Hepatic stellate cell (primary cell): ENCODE results near the gene MRPL18.
"Not testable (repeated sequence)": the region's sequence is repeated elsewhere in the genome, so short reads cannot be mapped to it uniquely, and the experiment has no call there.

ENCODE experiments used
- DNase-seq: peaks from one replicate; pipeline ENCODE4 v3.0.0; 2011; ENCODE audit warnings: low spot score

The MRPL18 gene

DNA sequence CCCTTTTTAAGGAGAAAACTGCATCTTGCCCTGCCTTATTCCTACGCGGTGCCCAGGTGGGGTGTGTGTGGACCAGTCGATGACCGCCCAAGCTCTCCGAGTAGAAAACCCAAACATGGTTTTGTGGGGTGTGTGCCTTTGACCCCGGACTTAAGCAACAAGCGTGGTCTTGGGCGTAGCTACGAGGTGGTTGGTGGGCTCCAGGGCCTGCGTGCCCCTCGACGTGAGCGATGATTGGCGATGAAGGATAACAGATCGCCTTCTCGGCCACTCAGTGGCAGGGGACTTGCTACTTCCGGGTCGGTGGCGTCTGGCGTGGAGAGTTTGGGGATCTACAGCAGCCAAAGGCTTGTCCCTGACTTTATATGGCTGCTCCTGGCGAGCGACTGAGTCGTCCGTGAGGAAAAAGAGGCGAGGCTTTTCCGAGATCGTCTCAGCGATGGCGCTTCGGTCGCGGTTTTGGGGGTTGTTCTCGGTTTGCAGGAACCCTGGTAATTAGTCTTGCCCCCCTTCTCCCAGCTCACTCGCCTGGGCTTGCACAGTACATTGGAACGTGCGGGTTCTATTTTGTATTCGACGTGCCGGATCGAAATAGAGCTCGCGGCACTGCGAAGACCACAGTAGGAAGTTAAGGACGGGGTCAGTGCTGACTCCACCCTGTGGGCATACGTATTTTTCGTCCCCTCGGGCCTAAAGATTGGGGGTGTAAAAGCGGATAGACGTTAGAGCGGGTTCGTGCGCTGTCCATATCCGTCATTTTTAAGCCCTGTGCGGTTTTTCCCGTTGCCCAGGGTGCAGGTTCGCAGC is at the start of gene MRPL18:
Gene MRPL18, plus strand, starts transcription at position 319 of the 807 bp plus-strand sequence. Its CDS starts 121 bp downstream, at position 440.
- DNase-seq = peak; percentile 97

DNA sequence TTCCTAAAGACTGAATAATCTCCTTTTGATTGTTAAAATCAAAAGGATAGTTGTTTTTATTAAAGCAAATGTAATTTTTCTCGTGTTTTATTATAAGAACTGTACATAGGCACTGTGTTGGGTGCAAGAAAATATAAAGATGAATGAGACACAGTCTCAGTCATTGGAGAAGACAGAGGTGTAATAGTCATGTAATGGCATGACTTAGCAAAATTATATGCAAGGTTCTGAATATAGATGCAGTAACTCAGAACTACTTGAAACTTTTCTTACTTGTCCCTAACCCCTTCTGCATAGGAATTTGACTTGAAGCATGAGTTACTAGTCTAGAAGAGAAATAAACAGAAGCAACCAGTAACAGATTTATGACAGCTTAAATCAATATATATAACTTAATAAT is 48.1 kb upstream of the MRPL18 start:
- no peak for DNase-seq

DNA sequence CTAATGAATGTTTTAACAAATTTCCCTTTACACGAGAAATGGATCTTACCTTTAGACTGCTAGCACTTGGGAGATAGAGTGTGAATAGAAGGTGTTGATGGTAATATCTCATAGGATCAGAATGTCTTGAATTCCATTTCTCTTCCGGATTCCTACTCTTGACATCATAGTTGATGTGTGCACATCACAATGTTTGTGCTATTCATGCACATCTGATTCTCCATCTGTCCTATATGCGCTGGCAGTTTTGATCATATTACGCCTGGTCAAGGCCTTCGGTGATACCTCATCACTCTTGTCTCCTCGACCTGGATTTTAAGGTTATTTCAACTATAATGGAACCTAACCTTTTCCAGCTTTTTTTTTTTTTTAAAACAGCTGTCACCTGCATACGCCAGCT is 45.2 kb upstream of the MRPL18 start:
- no peak for DNase-seq

- no peak for DNase-seq
Measured at GRCh38 chr6:159746759-159747158, 43.5 kb upstream of the MRPL18 start.

DNA sequence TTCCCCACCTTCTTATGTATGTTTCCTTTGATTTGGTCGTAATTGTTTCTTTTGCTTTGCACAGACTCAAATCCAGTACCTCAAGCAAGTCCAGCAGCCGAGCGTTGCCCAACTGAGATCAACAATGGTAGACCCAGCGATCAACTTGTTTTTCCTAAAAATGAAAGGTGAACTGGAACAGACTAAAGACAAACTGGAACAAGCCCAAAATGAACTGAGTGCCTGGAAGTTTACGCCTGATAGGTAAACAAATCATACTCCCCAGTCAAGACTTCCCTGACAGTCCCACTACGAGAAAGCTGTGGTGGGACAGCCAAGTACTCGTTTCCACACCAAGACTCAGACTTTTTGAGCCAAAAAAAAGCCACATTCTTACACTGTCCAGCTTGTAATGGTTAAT is 42.1 kb upstream of the MRPL18 start:
- DNase-seq = not testable (repeated sequence)

- no peak for DNase-seq
Measured at GRCh38 chr6:159751448-159751847, 38.8 kb upstream of the MRPL18 start.

DNA sequence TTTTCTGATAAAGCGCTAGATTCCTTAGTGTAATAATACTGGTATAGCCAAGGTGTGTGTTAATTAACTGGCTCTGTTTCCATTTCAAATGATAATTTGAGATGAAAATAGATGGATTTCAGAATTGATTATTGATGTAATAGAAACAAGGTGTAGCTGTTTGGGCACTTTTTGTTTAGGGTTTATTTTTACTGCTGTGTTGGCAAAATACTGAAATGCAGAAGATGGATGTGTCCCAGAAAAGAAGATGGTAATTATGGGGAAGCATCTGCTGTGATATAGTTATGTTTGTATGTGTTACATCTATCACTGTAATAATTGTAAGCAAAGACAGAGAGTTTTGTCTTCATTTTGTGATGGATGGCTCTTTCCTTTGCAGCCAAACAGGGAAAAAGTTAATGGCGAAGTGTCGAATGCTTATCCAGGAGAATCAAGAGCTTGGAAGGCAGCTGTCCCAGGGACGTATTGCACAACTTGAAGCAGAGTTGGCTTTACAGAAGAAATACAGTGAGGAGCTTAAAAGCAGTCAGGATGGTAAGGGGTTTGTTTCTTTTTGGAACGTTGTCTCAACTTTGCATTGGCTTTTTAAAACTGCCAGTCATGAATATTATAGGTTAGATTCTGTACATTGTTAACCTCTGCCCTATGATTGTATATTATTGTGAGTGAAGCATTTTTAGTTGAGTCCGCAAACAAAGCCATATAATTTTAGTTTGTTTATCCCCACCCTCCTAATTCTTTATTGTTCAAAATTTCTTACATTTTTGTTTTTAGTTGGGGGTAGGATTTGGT is 37.0 kb upstream of the MRPL18 start:
- no peak for DNase-seq

- DNase-seq = no peak
Measured at GRCh38 chr6:159754401-159754800, 35.9 kb upstream of the MRPL18 start.

GRCh38 chr6:159754959-159755914 is 35.0 kb upstream of the MRPL18 start:
- no peak for DNase-seq

GRCh38 chr6:159756508-159756907 is 33.8 kb upstream of the MRPL18 start:
- DNase-seq = no peak

DNA sequence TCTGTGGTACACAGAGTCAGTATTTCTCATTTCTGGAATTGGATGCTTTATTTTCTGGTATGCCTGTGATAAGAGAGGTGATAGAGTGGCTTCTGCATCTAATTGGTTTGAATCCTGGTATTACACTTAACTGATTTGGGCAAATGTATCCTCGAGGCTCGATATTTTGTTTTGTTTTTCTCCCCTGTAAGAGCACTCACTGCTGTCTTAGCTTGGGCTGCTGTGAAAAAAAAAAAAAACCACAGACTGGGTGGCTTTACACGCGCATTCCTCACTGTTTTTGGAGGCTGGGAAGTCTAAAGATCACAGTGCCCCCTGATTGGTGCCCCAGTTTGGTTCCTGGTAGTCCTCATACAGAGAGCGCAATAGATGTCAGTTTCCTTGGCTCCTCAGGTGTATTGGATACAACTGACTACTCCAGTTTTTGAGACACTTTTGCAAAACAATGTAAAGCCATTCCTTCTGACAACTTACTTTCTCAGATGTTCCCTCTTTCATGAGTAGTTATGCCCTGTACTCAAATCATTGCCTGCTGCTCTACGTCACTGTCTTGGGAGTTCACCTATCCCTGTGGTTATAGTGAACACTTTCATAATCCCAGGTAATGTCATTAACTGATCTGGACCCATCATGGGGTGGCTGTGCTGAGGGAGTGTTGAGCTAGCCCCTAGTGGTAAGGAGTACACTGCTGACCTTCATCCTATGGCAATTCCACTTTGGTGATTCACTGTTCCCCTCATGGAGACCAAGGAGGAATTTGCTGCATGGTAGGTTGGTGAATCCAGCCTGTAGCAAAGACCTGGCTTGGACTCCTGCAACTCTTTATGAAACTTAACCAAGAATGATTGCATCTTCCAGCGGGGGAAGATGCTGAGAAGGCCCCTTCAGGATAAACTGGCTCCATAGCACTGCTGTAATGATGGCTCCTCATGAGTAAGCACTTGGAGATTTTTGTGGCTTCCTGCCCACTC is 32.0 kb upstream of the MRPL18 start:
- peak; percentile 57 for DNase-seq

GRCh38 chr6:159759645-159760044 is 30.6 kb upstream of the MRPL18 start:
- no peak for DNase-seq

DNA sequence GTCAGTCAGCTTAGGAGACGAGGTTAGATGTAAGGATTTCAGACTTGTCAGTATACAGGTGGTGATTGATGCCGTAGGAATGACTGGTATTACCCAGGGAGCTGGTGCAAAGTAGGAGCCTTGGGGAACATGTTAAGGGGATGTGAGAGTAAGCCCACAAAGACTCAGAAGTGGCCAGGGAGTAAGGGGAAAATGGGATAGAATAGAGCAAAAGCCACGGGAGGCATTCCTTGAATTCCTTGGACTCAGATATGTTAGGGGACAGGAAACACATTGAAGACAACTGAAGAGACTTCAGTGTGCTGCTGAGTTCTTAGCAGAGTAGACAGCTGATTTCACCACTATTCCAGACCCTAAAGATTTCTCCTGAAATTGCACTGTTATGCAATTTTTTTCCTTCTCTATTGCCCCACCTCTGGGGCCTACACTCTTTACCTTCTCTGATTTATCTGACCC is 29.6 kb upstream of the MRPL18 start:
- DNase-seq = peak; percentile 53

DNA sequence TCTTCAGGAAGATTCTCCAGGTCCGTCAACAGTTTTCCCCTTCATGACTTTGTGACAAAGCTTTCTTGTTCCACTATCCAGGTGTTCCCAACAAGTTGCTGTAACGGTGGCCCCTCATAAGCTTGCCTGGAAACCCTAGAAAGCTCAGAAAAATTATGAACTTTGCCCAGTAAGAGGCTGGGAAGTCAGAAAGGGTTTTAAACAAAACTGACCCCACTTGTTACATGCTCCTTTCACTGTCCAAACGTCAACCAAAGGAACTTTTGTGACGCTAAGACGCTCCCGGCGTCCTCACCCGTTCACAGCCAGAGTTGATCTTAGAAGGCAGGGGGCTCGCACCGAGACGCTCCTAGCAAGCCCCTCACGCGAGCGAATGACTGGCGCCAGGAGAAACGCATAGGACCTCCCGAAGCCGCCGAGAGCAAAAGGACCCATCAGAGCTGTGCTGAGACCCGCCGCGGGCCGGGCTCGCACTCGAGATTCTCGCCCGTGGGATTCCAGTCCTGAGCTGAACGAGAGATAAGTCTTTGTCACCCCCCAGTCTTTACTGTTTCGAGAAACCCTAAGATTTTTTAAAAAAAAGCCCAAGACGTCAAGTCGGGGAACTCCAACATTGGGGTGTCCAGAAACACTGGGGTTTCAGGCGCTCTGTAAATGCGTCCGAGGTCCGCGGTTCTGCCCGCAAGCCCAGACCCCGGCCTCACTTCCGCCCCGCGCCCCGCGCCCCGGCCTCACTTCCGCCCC is 29.0 kb upstream of the MRPL18 start:
- DNase-seq = peak; percentile 7

DNA sequence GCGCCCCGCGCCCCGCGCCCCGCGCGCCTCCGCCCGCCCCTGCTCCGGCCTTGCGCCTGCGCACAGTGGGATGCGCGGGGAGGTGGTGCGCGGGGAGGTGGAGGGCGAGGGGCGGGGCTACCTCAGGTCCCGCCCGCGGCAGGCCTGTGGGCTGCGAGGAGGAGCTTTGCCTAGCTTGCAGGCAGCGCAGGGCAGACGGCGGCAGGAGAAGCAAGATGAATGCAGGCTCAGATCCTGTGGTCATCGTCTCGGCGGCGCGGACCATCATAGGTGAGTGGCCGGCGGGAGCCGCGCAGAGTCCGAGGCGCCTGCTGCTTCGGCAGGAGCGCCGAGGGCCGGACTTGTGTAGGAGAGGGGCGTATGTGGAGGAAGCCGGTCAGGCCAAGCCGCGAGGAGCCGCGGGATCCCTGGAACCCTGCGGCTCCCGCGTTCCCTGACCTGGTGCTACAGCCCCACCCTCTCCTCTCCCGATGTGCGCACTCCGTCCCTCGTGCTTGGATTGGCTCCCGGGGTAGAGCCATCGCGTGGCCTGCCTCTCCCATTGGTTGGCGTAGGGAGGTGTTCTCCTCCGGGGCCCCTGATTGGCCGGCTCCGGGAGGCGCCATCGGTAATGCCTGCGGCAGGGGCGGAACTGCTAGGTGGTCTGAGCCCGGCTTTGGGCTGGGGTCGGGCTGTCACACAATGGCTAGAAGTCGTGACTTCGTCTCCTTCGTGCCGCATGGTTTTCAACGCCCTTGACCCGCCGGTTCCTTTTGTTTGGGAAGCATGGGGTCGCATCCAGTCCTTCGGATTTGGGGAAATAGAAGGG is 28.2 kb upstream of the MRPL18 start, which contains the start of gene ACAT2:
Gene ACAT2, plus strand, starts transcription at position 173 of the 808 bp plus-strand sequence. Its CDS starts 43 bp downstream, at position 216.
- DNase-seq = peak; percentile 99

- no peak for DNase-seq
Measured at GRCh38 chr6:159762681-159763293, 27.5 kb upstream of the MRPL18 start.

- no peak for DNase-seq
Measured at GRCh38 chr6:159766906-159767305, 23.4 kb upstream of the MRPL18 start.

DNA sequence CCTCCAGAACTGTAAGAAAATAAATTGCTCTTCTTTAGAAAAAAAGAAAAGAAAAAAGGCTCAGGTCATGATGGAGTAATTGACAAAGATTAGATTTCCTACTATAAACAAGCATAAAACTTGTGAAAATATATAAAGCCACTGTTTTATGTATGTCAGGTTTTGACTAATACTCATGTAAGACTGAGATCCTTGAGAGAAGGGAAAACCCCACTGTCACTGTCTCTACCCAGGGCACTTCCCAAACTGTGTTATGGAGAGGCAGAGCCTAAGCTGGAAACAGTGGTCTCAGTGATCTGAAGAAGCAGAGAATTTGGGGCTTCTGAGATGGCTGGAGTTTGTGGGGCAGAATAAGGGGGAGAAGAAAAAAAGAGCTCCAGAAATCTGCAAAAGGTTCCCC is 20.8 kb upstream of the MRPL18 start:
- no peak for DNase-seq

DNA sequence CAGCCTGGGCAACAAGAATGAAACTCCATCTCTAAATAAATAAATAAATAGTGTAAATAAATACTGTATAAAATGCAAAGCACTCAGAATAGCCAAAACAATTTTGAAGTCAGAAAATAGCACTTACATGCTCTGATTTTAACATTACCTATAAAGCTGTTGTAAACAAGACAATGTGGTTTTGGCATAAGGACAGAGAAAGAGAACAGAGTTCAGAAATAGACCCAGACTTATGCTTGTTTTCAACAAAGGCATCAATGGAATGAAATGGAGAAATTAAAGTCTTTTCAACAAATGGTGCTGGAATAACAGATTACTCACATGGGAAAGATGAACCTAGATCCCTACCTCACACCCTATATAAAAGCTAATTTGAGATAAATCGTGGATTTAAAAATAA is 18.1 kb upstream of the MRPL18 start:
- DNase-seq = no peak
